ENCODE results near the gene FGF6.
"Not testable (repeated sequence)": the region's sequence is repeated elsewhere in the genome, so short reads cannot be mapped to it uniquely, and the experiment has no call there.

Gene FGF6

DNA sequence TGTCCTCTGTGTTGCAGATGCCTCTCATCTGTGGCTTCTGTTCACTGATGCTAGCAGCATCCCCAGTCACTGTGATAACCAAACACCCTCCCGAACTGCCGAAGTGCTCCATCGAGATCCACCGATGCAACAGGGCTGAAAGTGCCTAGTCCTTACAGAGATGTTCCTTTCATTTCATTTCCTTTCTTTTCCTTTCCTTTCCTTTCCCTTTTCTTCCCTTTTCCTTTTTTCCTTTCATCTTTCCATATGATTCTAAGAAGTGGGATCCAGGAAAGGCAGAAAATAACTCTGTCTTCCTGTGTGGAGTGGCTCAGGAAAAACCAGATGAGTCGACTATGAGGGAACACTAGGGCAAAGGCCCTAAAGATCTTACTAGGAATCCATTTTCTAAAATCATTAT lies 26.7 kb downstream of the FGF6 start:
- no peak for DNase-seq (ENCODE audit: low read depth)

DNA sequence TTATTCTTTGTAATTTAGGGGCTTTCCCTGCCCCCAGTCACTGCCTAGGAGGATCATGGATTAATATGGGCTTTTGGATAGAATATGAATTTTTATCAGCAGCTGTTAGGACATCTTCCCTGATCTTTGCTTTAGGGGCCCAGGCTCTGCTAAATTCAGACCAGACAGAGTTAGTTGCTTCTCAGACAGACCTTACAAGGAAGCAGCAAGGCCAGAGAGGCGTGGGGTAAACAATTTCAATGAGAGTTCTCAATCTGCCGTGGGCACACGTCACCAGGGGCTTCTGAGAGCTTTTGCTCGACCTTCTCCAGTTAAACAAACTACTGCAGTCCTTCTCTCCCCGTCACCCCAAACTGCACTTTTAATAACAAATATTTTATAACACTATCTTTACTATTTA lies 27.7 kb downstream of the FGF6 start:
- DNase-seq (ENCODE audit: low read depth), result no peak

DNA sequence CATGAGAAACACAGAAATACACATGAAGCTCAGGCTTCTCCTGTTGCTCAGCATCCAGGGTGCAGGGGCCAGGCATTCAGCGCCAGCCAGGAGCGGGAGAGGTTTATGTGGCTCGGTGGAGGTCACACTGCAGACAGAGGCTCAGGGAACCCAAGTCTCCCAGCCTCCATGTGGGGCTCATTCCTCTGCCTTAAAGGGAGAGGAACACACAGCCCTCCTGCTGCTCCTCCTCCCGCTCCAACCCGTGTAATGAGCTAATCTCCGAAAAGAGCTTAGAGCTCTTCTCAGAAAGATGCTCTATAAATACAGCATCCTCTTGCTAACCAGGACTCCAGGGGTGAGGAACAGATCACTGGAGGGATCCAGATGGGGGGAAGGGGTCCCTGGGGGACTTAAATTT lies 28.2 kb downstream of the FGF6 start:
- DNase-seq (ENCODE audit: low read depth), result no peak

DNA sequence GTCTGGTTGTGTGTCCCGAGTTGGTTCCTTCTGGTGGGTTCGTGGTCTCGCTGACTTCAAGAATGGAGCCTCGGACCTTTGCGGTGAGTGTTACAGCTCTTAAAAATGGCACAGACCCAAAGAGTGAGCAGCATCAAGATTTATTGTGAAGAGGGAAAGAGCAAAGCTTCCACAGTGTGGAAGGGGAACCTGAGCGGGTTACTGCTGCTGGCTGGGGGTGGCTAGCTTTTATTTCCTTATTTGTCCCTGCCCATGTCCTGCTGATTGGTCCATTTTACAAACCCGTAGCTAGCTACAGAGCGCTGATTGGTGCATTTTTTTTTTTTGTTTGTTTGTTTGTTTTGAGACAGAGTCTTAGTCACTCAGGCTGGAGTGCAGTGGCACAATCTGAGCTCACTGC lies 29.3 kb downstream of the FGF6 start:
- no peak for DNase-seq (ENCODE audit: low read depth)

DNA sequence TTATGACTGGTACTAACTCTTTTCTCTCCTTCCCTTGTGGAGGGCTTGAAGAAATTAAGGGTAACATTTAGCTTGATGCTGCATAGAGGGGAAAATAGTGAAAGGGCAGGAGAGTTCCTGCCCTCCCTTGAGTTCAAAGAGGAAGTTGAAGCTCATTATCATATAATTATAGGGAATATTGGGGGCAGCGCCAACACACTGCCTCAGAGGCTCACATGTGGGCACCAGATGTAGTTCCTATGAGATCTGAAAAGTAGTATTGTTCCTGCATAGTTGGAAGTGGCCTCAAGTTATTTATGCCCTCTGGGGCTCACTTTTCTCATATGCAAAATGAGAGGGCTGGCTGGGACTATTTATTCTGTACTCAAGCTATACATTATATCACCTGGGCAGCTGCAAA lies 33.1 kb downstream of the FGF6 start:
- no peak for DNase-seq (ENCODE audit: low read depth)

DNA sequence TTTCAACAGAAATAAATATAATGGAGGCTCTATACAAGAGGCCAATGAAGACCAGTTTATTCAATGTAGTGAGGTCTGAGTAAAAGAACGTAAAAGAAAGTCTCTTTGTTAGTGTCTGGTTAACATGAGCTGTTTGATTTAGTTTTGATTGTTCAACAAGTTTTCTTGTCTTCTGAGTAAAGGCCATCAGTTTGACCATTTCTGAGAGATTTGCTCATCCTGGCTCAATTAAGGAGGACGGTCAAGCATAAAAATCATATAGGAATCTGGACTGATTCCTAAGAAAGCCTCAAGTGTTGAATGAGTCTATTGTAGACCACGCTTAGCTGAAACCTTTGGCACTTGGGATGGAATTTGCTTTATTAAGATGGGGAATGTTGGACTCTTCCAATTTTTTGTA lies 33.6 kb downstream of the FGF6 start:
- DNase-seq (ENCODE audit: low read depth), result no peak

DNA sequence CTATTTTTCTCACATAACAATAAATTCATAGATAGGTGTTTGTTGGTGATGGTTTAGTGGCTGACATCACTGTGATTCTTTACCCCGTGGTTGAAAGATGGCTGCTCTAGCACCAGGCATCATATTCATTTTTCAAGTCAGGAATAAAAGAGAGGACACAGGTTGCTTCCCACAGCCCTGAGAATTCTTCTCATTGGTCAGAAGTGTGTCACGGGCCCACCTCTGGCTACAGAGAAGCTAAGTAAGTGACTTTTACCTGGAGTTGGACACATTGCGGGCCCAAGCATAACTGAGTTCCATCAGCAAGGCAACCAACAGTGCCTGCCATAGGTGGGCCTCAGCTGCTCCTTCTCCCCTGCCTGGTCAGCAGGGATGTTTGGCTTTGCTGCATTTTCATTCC lies 38.5 kb downstream of the FGF6 start:
- DNase-seq (ENCODE audit: low read depth), result no peak

DNA sequence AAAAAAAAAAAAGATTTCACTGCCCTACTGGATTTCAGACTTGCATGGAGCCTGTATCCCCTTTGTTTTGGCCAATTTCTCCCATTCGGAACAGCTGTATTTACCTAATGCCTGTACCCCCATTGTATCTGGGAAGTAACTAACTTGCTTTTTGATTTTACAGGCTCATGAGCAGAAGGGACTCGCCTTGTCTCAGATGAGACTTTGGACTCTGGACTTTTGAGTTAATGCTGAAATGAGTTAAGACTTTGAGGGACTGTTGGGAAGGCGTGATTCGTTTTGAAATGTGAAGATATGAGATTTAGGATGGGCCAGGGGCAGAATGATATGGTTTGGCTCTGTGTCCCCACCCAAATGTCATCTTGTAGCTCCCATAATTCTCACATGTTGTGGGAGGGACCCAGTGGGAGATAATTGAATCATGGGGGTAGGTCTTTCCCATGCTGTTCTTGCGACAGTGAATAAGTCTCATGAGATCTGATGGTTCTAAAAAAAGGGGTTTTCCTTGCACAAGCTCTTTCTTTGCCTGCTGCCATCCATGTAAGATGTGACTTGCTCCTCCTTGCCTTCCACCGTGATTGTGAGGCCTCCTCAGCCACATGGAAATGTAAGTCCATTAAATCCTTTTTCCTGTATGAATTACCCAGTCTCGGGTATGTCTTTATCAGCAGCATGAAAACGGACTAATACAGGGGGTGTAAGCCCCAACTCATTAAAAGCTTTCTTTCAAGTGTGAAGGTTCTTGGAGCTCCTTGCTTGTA lies 40.6 kb downstream of the FGF6 start:
- DNase-seq (ENCODE audit: low read depth), result not testable (repeated sequence)

DNA sequence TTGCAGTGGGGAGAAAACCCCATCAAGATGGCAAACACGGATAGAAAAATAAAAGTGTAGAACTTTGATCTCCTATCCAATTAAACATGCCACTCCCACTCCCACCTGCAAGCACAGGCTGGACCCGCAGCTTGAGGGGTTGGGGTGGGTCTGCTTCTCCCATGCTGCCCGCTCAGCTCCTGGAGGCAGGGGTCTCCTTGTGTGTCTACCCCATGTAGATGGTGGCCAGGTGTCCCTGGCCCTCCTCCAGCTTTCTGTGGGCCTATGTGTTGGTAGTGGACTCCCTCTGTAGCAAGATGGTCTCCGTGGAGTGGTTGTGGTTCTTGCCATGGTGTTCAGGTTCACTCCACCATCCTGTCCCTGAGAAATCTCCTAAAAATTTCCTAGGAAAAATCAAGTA lies 42.6 kb downstream of the FGF6 start:
- DNase-seq (ENCODE audit: low read depth), result no peak

DNA sequence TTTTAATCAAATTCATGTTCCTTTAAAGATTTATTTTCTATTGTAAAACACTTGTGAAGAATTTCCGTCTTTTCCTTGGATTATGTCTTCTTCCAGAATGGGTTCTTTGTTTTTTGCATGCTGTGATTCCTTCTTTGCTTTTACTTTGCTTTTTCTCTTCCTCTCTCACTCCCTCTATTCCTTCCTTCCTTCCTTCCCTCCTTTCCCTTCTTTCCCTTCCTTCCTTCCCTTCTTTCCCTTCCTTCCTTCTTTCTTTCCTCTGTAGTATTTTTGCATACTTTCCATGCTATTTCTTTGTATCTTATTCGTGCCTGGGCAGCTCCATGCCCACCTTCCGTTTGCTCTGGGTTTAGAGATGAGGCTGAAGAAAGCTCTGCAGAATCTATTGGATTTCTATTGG lies 44.5 kb downstream of the FGF6 start:
- no peak for DNase-seq (ENCODE audit: low read depth)

DNA sequence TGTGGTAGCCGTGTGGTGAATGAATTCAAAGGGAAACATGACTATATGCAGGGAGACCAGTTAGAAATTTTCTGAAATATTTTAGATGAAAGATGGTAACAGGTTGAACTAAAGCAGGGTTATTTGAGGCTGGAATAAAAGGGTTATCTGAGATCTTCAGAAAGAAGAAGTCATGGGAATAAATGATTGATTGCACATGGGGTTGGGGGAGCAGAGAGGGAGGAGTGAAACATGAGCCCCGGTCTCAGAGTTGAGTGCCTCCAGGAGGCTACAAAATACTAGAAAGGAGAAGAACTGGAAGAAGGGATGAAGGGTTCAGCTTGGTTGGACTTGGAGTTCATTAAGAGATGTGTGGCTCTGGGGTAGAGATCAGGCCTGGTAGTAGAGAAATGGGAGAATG lies 49.8 kb downstream of the FGF6 start:
- DNase-seq (ENCODE audit: low read depth), result no peak

DNA sequence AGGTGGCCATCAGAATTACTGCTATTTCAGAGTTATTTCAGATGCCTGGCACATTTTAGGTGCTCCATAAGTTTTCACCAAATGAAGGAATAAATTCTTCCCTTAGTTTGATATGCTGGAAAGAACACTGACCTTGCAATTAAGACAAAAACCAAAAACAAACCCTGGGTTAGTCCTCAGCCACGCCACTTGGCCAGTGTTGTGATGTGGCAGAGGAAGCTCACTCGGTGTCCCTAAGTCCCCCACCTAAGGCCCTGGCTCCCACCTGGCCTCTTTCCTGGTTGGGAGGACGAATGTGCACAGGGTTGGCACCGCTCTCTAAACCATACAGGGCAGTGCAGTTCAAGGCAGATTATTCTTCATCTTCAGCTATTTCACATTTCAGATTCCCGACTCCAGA lies 52.4 kb downstream of the FGF6 start:
- DNase-seq (ENCODE audit: low read depth), result no peak

DNA sequence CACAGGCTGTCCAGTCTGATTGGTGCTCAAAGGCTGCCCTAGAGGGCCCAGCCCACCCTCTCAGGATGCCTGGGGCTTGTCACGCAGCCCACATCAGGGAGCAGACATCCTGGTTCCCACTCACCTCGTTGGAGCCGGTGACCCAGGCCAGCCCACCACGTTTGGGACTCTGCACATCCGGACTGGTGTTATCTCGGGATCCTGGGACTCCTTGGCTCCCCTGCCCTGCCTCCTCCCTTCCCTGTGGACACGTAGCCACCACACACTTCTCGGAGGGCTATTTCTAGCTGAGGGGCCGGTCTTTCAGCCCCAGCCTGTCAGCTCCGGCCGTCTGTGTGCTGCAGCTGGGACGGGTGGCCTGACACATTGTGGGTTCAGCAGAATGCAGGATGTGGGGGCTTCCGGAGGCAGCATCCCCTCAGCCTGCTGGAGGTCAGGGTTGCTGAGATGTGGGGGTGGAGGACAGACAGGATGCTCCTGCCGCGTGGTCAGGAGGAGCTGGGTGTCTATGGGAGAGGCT lies 53.3 kb downstream of the FGF6 start:
- no peak for DNase-seq (ENCODE audit: low read depth)

DNA sequence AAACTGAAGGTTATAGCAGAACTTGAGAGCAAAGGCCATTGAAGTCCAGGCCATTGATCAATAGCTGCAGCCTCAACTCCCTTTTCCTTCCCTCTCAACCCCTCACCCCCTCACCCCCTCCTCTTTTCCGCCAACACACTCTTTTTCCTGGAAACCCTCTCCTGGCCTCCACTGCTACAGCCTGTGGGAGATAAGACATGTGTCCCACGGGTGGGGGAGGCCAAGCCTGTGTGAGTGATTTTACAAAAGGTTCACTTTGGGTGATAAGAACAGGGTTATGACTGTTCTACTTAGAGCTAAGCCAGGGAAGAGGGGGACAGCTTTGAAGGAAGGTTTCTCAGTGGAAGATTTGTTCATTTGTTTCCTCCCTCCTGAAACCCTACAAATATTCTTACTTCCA lies 57.0 kb downstream of the FGF6 start:
- no peak for DNase-seq (ENCODE audit: low read depth)

DNA sequence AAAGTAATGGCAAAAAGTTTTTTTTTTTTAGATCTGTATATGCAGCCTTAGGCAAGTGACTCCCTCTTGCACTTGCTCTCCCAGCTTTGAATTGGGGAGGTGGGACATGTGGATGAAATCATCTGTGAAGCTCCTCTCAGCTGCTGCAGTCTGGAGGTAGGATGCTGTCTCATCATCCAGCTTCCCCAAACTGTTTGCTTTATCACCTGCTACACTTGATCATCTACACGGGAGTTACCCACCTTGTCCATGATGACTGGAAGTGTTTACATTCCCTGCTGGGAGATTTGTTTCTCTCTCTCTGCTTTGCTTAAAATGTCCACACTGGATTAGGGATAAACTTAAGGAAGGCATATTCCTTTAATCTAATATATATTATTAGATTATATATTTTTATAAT lies 57.6 kb downstream of the FGF6 start:
- DNase-seq (ENCODE audit: low read depth), result no peak

DNA sequence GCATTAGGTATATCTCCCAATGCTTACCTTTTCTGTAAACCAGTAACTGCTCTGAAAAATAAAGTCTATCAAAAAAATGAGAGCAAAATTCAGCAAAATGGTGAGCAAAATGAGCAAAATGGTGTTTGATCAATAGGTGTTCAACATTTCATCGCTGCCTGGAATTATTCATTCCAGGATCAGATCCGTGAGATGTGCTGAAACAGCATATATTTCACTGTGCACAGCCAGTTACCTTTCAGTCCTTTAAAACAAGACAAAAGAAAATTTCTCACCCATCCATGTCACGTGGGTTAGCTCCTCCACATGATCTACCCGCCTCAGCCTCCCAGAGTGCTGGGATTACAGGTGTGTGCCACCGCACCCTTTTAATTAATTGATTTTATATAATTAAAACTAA lies 58.0 kb downstream of the FGF6 start:
- DNase-seq (ENCODE audit: low read depth), result no peak

DNA sequence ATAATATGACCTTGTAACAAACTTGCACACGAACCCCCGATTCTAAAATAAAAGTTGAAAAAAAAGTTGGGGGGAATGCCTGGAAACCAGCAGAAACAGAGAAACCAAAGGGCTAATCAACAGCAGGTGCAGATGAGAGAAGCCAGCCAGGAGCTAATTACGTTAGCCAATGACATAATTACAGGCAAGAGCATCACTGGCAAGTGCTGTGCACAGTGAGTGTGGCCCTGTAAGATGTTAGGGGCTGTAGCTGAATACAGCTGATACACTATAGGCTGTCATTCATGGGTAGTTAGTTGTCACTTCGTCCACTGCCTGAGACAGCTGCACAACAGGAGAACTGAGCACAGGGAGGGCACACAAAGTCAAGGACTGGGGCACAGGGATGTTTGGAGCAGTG lies 58.8 kb downstream of the FGF6 start:
- no peak for DNase-seq (ENCODE audit: low read depth)

Data from stimulated activated CD8-positive, alpha-beta memory T cell treated with anti-CD3 and anti-CD28 coated beads, Interleukin-12 subunit alpha, Interleukin-12 subunit beta, amount 100 ng/mL, for 4 hours (primary cell).